NCI-H2227 treated with DMSO at 0.1 percent for 48 hours (cell line): Measurements from ENCODE around the gene CCDC24.

Source experiments
- DNase-seq: peaks from one replicate; lab custom pipeline; 2025; lab: John Stamatoyannopoulos, UW

The CCDC24 gene

GRCh38 chr1:43980255-43981134 lies 10.9 kb upstream of the CCDC24 start:
- no peak for DNase-seq

GRCh38 chr1:43981135-43981491 lies 10.3 kb upstream of the CCDC24 start:
- no peak for DNase-seq

DNA sequence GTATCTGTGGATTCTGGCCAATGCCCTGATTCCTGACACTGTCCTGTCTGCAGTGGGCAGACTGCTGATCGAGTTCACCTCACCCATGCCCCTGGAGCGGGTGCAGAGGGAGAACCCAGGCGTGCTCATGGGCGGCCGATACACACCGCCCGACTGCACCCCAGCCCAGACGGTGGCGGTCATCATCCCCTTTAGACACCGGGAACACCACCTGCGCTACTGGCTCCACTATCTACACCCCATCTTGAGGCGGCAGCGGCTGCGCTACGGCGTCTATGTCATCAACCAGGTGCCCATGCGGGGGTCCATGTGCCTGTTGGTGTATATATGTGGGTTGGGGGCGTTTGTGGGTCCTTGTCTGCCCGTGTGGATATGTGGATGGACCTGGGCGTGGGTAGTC lies 9.8 kb upstream of the CCDC24 start:
- DNase-seq: no peak

GRCh38 chr1:43982241-43982640 lies 9.2 kb upstream of the CCDC24 start:
- DNase-seq: no peak

GRCh38 chr1:43982808-43983207 lies 8.6 kb upstream of the CCDC24 start:
- no peak for DNase-seq

GRCh38 chr1:43983253-43983899 lies 8.0 kb upstream of the CCDC24 start:
- DNase-seq: no peak

DNA sequence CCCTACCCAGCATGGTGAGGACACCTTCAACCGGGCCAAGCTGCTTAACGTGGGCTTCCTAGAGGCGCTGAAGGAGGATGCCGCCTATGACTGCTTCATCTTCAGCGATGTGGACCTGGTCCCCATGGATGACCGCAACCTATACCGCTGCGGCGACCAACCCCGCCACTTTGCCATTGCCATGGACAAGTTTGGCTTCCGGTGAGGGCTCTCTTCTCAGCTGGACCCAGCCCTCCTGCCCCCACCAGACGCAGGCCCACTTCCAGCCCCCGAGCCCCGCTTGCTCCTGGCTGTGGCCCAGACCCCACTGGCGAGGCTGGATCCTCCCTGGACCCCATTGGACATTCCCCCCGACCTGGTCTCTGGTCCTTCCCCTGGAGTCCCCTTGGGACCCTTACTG lies 6.5 kb upstream of the CCDC24 start:
- DNase-seq: no peak

DNA sequence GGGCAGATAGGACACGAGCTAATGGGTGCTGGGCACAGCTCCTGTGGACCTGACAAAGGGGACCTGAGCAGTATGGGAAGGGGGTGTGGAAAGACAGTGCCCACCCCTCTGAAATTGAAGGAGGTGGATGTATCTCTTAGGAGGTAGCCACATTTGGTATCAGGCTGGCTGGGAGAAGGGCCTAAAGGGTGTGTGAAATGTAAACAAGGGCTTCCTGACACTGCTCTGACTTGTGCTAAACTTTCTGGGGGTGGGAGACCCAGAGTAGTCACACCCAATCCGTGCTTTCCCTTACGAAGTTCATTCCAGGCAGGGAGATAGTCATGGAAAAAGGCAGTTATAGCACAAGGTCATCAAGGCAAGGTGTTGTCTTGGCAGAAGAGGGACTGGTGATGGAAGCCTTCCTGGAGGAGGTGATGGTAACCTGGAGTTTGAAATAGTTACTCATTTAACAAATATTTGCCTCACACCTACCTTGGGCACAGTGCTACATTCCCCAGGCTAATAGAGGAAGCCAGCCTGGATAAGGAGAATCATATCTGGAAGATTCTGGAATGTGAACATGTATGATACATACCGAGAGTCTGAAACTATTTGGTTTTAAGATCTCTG lies 5.3 kb upstream of the CCDC24 start:
- DNase-seq: no peak

DNA sequence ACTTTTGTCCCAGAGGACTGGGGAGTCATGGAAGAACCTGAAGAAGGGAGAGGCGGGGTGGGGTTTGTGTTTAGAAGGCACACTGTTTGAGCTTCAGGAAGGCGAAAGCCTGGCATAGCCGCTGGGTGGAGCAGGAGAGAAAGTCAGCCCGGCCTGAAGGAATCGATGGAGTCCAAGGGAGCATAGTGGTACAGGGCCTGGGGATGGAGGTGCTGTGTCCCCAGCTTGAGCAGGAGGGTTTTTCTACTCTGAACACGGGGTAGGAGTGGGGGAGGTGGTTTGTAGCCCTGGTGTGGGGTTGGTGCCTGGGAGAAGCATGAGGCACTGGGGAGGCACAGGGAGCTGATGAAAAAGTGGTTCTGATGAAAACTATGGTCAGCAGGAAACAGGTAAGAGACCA lies 4.7 kb upstream of the CCDC24 start:
- DNase-seq: no peak

- DNase-seq: no peak
Measured at GRCh38 chr1:43987159-43987902, 4.1 kb upstream of the CCDC24 start.

DNA sequence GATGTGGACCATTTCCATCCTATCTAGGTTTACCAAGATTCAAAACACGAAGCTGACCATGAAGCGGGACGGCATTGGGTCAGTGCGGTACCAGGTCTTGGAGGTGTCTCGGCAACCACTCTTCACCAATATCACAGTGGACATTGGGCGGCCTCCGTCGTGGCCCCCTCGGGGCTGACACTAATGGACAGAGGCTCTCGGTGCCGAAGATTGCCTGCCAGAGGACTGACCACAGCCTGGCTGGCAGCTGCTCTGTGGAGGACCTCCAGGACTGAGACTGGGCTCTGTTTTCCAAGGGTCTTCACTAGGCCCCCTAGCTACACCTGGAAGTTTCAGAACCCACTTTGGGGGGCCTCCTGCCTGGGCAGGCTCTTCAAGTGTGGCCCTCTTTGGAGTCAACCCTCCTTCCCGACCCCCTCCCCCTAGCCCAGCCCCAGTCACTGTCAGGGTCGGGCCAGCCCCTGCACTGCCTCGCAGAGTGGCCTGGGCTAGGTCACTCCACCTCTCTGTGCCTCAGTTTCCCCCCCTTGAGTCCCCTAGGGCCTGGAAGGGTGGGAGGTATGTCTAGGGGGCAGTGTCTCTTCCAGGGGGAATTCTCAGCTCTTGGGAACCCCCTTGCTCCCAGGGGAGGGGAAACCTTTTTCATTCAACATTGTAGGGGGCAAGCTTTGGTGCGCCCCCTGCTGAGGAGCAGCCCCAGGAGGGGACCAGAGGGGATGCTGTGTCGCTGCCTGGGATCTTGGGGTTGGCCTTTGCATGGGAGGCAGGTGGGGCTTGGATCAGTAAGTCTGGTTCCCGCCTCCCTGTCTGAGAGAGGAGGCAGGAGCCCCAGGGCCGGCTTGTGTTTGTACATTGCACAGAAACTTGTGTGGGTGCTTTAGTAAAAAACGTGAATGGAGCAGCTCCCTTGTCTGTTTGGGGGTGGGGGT lies 864 bp upstream of the CCDC24 start:
- DNase-seq: no peak

DNA sequence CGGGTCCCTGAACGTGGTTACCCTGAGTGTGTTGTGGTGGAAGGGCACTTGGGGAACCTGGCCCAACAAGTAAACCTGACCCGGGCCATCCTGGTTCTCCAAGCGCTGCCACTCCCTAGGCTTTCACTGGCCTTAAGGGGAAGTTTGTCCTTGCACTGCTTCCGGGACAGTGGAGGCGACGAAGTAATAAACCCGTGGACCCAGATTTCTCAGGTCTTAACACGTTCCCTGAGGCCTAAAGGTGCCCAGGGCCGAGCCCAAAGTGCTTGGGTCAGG lies 261 bp upstream of the CCDC24 start:
- no peak for DNase-seq

DNA sequence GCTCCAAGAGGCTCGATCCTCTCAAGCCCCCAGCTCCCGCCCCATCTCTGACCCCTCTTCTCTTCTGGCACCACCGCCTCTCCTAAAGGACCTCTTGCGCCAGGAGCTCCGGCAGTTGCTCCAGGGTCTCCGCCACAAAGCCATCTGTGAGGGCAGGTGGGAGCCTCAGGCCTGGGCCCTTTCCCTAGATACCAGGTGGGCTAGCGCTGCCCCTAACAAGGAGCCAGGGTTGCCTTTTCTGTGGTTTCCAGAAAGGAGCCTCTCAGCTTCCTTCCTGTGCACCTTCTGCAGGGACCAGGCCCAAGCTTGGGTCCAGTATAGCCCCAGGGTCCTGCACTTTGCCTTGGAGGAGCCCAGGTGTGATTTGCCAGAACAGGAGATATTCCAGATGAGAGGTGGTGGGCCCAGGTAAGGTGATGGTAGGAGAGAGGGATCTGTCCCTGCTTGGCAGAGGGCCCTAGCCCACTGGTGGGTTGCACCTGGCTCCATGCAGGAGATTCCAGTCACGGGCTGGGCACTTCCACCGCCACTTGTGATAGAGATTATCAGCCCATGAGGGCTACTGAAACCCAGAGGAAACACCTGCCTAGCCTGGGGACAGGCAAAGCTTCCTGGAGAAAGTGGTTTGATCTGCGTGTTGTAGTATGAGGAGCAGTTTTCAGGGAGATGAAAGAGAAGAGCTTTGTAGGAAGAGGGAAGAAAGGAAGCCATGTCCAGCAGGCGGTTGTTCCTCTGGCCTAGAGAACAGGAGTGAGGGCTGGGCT lies 1.0 kb downstream of the CCDC24 start:
- no peak for DNase-seq

DNA sequence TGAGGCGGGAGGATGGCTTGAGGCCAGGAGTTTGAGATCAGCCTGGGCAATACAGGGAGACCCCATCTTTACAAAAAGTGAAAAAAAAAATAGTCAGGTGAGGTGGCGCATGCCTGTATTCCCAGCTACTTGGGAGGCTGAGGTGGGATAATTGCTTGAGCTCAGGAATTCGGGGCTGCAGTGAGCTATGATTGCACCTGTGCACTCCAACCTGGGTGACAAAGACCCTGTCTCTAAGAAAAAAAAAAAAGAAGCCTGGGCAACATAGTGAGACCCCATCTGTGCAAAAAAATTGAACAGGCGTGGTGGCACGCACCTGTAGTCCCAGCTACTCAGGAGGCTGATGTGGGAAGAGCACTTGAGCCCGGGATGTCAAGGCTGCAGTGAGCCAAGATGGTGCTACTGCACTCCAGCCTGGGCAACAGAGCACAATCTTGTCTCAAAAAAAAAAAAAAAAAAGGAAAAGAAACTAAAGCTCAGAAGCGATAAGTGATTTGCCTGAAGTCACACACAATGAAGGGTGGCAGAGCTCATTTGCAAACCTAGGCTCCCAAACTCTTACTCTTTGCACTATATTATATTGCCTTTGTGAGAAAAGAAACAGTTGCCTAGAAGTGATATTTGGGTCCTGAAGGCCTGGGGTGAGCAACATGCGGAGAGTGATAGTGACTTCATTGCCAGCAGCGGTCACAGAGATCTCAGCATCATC lies 2.0 kb downstream of the CCDC24 start:
- DNase-seq: no peak

DNA sequence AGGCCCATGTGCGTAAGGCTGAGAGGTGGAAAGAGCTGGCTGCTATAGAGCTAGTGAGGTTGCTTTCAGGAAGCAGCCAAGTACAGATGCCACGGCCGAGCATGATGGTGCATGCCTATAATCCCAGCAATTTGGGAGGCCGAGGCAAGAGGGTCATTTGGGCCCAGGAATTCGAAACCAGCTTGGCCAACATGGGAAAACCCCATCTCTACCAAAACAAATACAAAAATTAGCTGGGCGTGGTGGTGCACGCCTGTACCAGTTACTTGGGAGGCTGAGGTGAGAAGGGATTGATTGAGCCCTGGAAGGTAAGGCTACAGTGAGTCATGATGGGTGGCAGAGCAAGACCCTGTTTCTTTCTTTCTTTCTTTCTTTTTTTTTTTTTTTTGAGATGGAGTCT lies 2.7 kb downstream of the CCDC24 start:
- DNase-seq: no peak

DNA sequence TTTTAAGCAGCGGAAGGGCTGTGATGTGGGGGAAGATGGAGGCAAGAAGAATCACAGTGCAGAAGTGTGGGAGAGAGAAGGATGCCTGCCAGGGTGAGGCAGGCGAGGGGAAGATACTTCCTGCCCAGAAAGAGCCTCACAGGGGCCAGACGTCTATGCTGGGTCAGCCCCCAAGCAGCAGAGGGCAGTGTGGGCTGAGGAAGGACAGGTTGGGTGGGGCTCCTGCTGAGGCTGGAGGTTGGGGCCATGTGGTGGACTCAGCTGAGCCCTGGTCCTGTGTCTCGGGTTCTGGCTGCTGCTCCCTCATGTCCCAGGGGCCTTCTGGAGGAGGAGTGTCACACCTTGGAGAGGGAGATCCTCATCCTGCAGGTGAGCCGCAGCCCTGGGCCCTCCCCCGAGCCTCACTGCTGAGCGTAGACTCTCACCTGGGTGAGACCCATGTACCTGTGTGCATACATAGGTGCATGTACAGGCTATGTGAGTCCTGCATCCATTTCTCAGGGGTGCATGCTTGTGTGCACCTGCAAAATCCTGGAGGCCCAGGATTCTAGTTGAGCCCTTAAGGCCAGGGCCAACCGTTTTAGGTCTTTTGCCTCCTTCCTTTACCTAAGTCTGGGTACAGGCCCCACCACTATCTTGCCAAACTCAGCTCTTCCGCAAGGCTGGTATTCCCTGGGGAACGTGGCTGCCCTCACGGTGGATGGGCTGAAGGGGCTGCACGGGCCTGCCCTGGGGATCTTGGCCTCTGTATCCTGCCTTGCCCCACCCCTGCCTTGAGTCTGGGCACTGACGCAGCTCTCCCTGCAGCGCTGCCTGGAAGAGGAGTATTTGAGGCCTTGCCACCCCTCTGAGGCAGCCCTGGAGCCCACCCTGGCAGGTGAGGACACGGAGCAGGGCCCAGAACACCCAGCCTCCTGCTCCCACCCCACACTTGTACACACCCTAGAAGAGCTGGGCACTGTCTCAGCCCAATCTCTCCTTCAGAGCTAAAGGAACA lies 3.7 kb downstream of the CCDC24 start:
- DNase-seq: no peak

- no peak for DNase-seq
Measured at GRCh38 chr1:43995984-43996732, 4.8 kb downstream of the CCDC24 start.

DNA sequence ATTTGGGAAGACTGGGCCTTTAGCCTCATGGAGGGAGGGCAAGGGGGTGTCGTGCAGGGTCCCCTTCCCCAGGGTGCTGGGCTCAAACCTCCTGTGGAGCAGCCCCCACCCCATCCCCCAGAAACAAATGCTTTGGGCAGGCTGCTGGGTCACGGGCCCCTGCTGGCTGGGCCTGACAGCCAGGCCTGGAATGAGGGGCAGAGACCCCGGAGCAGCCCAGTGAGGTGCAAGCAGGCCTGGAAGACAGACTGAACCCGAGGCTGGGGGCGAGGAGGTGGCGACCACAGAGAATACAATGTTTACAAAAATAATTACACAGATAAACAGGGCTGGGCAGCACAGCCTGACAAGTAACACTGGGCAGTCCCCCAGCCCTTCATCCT lies 5.3 kb downstream of the CCDC24 start:
- no peak for DNase-seq
